GM18858 (cell line): ENCODE data around the gene RASSF10.

Experiments used
- ATAC-seq: cut with Tn5 transposase; IDR thresholded peaks from one replicate; pipeline ENCODE4 v1.9.1; 2021; ENCODE audit not compliant: unreplicated experiment

Gene RASSF10

GRCh38 chr11:13053255-13053917 lies 44.3 kb downstream of the RASSF10 start:
- no peak for ATAC-seq

- no peak for ATAC-seq
Measured at GRCh38 chr11:13054278-13054677, 45.2 kb downstream of the RASSF10 start.

- no peak for ATAC-seq
Measured at GRCh38 chr11:13055200-13055599, 46.1 kb downstream of the RASSF10 start.

- ATAC-seq, result no peak
Measured at GRCh38 chr11:13061294-13061990, 52.3 kb downstream of the RASSF10 start.
